ENCODE results near the gene PLET1.

DNA sequence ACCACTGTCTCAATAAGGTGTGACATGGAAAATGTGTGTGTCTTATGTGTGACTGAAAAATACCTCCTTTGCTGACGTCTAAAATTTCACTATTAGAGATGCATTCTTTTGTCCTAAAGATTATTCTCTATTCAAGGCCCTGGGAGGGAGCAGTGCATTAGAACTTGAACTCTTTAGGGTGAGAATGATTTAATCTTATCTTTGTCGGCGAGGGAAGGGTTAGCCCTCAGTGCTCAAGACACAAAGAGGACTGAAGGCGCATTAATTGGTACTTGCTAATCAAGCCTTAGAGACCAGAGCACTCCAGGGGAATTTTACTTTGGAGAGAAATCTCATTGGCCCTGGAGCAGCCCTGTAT lies 29.8 kb upstream of the PLET1 start:
- no peak for TF ChIP-seq CTCF (tag by site-specific recombination; IDR thresholded peaks at IDR 0.05)
- no peak for TF ChIP-seq REST (tag by site-specific recombination; IDR thresholded peaks at IDR 0.05)
- no peak for TF ChIP-seq MYNN (tag by site-specific recombination; IDR thresholded peaks at IDR 0.05; ENCODE audit: borderline replicate concordance)
- TF ChIP-seq ZNF792 (tag by site-specific recombination; IDR thresholded peaks at IDR 0.05), result no peak
- no peak for TF ChIP-seq TCF7L2 (IDR thresholded peaks at IDR 0.05; ENCODE audit: borderline replicate concordance, low read depth, low read length)
- no peak for TF ChIP-seq ZNF830 (tag by site-specific recombination; IDR thresholded peaks at IDR 0.05; ENCODE audit: low read depth)
- TF ChIP-seq, protein P1, sequence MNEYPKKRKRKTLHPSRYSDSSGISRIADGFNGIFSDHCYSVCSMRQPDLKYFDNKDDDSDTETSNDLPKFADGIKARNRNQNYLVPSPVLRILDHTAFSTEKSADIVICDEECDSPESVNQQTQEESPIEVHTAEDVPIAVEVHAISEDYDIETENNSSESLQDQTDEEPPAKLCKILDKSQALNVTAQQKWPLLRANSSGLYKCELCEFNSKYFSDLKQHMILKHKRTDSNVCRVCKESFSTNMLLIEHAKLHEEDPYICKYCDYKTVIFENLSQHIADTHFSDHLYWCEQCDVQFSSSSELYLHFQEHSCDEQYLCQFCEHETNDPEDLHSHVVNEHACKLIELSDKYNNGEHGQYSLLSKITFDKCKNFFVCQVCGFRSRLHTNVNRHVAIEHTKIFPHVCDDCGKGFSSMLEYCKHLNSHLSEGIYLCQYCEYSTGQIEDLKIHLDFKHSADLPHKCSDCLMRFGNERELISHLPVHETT (tag by site-specific recombination; IDR thresholded peaks at IDR 0.05), result no peak
- TF ChIP-seq, protein P2, sequence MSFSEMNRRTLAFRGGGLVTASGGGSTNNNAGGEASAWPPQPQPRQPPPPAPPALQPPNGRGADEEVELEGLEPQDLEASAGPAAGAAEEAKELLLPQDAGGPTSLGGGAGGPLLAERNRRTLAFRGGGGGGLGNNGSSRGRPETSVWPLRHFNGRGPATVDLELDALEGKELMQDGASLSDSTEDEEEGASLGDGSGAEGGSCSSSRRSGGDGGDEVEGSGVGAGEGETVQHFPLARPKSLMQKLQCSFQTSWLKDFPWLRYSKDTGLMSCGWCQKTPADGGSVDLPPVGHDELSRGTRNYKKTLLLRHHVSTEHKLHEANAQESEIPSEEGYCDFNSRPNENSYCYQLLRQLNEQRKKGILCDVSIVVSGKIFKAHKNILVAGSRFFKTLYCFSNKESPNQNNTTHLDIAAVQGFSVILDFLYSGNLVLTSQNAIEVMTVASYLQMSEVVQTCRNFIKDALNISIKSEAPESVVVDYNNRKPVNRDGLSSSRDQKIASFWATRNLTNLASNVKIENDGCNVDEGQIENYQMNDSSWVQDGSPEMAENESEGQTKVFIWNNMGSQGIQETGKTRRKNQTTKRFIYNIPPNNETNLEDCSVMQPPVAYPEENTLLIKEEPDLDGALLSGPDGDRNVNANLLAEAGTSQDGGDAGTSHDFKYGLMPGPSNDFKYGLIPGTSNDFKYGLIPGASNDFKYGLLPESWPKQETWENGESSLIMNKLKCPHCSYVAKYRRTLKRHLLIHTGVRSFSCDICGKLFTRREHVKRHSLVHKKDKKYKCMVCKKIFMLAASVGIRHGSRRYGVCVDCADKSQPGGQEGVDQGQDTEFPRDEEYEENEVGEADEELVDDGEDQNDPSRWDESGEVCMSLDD (tag by site-specific recombination; IDR thresholded peaks at IDR 0.05), result no peak
- TF ChIP-seq ZNF76 (tag by site-specific recombination; IDR thresholded peaks at IDR 0.05; ENCODE audit: borderline replicate concordance, low read depth), result no peak
- no peak for TF ChIP-seq ZFP3 (tag by site-specific recombination; IDR thresholded peaks at IDR 0.05; ENCODE audit: low read depth)
- no peak for TF ChIP-seq ZNF558 (tag by site-specific recombination; IDR thresholded peaks at IDR 0.05)
- no peak for TF ChIP-seq ZBTB21 (tag by site-specific recombination; IDR thresholded peaks at IDR 0.05)

Measured in HEK293 (cell line).